Fibroblast of villous mesenchyme (primary cell): ENCODE measurements around the gene EXT2. TPM values are rescaled to one million over a fixed set of nuclear protein-coding genes. Genes with fewer than 3 reads are reported as not detected.
A peak's percentile ranks its signal among the peaks of the same experiment; 100 is the strongest.

Source experiments
- DNase-seq: peaks from one replicate; pipeline ENCODE4 v3.0.0-alpha.2; 2010; ENCODE audit warnings: low read depth
- H3K4me3 ChIP-seq: 2 replicates; pipeline ENCODE4 v1.5.1; 2011; ENCODE audit warnings: low read depth, mild to moderate bottlenecking, low read length
- CTCF ChIP-seq: IDR thresholded peaks from 2 replicates; pipeline ENCODE4 v1.5.1; 2012; ENCODE audit warnings: low read depth, mild to moderate bottlenecking, low read length; ENCODE audit not compliant: insufficient read depth
- total RNA-seq: library from RNA; depleted of rRNA; stranded (reverse); fragments of >200 nt; gene quantifications from 2 replicates; pipeline ENCODE4 v1.2.3, GENCODE V29; 2012

Gene EXT2
- total RNA-seq, 1 donor = 161 TPM

GRCh38 chr11:44190883-44191230 lies 95.4 kb downstream of the EXT2 start:
- H3K4me3 ChIP-seq = no peak overlapping the region
- no peak for DNase-seq
- TF ChIP-seq CTCF = no peak

DNA sequence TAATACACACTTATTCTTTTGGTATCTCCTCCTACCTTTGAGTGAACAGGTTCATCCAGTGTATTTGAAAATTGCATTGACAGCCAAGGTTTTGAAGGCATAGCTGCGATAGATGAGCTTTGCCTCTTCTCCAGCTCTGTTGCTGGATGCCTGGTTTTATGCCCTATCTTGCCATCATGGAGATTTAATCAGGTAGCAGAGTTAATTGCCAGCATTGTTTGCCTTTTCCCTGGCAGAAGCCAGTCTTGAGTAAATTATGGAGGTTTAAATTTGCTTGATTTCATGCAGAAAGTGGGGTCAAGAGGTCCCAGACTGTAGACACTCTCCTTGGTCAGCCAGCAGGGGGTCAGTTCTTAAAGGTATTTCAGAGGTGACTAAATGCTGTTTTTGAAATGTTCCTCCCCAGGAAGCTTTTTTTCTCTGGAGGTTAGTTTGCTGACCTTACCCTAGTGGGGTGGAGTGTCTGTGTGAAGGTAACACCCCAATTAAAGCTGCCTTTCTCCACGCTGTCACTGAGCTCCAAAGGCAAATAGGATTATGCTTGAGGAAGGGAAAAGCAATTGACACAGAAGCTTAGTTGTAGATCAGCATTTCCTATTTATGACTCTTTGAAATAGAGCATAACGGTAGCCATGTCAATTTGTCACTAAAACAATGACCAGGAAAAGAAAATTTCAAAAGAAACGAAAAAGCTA lies 96.0 kb downstream of the EXT2 start:
- no peak for TF ChIP-seq CTCF
- H3K4me3 ChIP-seq = no peak overlapping the region
- no peak for DNase-seq

DNA sequence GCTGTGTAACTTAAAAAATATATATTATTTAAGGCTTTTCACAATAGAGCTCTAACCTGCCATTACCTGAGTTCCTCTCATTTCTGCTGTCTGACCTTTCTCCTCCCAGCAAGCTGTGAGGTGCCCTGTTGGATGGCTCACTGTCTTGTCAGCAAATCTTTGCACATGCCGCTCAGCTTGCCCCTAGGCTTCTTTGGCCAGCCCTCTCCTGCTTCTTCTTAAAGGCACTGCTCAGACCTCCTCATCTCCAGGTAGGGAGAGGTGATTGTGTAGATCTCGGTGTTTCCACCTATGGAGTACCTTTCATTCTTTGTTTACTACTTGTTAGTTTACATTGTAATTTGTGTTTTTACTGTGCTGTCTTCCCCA lies 96.5 kb downstream of the EXT2 start:
- DNase-seq = no peak
- no peak overlapping the region for H3K4me3 ChIP-seq

DNA sequence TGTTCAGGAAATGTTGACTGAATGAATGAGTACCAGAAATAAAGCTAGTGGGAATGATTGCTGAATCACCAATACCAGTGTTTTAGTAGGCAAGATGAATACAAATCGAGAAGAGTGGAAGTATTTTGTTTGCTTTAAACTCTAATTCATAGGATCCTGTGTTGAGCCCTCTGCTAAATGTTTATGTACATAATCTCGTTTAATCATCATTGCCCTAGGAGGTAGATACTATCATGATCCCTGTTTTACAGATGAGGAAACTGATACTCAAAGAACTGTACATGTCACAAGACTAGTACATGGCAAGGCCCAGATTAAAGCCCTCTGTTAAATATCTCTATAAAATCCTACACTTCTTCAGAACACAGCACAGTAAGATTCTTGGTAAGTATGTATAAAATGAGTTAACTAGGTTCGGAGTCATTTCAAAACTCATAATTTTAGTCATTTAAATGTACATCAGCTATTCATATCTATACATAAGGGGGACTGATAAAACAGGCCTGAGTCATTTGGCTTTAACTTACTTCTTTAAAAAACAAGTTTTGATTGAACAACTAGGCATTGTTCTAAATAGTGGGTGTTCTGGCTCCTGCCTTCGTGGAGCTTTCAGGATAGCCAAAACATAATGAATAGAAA lies 97.1 kb downstream of the EXT2 start:
- H3K4me3 ChIP-seq = no peak overlapping the region
- TF ChIP-seq CTCF = no peak
- DNase-seq = no peak

More for the DNA sequence above, 96.5 kb downstream of the EXT2 start:
- no peak for TF ChIP-seq CTCF

DNA sequence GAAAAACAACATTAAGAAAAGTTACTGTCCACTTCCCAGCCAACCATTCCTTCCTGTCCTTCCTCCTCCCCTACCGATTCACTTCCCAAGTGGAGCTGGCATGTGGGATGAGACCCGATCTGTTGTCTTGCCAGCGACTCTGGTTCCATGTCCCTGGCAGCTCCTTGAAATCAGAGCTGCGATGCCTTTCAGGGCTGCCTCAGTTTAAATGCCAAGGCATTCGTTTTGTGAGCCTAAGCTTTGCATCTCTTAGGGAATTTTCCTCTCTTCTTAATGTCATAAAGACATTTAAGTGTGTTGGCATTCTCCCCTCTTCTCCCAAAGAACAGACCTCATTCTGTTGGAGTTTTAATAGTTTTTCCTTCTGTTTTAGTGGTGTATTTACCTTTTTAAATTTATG lies 98.4 kb downstream of the EXT2 start:
- no peak for DNase-seq
- no peak for TF ChIP-seq CTCF
- no peak overlapping the region for H3K4me3 ChIP-seq

GRCh38 chr11:44198146-44198724 lies 102.8 kb downstream of the EXT2 start:
- DNase-seq = peak; percentile 66
- no peak for TF ChIP-seq CTCF
- no peak overlapping the region for H3K4me3 ChIP-seq
